HEK293 (cell line): ENCODE data around the gene HDDC2.
A peak's percentile ranks its signal among the peaks of the same experiment; 100 is the strongest.

Experiments used
- CTCF ChIA-PET: fragments of 350-600 bp; formaldehyde crosslinking; extraction: SDS; loops from one replicate; lab custom pipeline; 2021; ENCODE audit warnings: antibody characterized with exemption; lab: Yijun Ruan, JAX
- POLR2A ChIA-PET: fragments of 300-600 bp; formaldehyde crosslinking; extraction: SDS; loops from one replicate; lab custom pipeline; 2020; ENCODE audit warnings: antibody characterized with exemption, inconsistent platforms; lab: Yijun Ruan, JAX
- H3K27ac ChIP-seq: fragments of 200-500 bp; sonication (Bioruptor generic); 2 replicates; pipeline ENCODE4 v1.5.1; 2014; ENCODE audit warnings: low read depth, low read length, control low read depth, inconsistent platforms; ENCODE audit errors: extremely low read depth
- H3K36me3 ChIP-seq, 2 experiments: fragments of 200-500 bp in 1 of 2; sonication (Bioruptor generic) in 1 of 2; 1 replicate in 1 of 2; 2 replicates in 1 of 2; pipeline ENCODE4 v1.5.1; 2014 to 2017; ENCODE audit warnings: inconsistent platforms in 2 of 2, low read length in 2 of 2; ENCODE audit not compliant: control insufficient read depth in 2 of 2, insufficient read depth in 1 of 2
- H3K4me1 ChIP-seq: fragments of 200-500 bp; sonication (Bioruptor generic); 2 replicates; pipeline ENCODE4 v1.5.1; 2014; ENCODE audit warnings: mild to moderate bottlenecking, low read length, inconsistent platforms; ENCODE audit not compliant: control insufficient read depth, insufficient read depth
- H3K4me3 ChIP-seq: 2 replicates; pipeline ENCODE4 v1.5.1; 2011; ENCODE audit warnings: low read depth, mild to moderate bottlenecking, control low read depth, low read length, moderate library complexity
- H3K9me3 ChIP-seq: fragments of 200-500 bp; sonication (Bioruptor generic); 2 replicates; pipeline ENCODE4 v1.5.1; 2014; ENCODE audit warnings: low read depth, low read length, inconsistent platforms; ENCODE audit not compliant: control insufficient read depth, insufficient read depth
- IKZF3 ChIP-seq: fragments of 450-650 bp; IDR thresholded peaks from 2 replicates; pipeline ENCODE4 v1.5.0; 2018; ENCODE audit warnings: missing biosample characterization, mild to moderate bottlenecking, missing genetic modification characterization, moderate library complexity
- KLF1 ChIP-seq: fragments of 450-650 bp; formaldehyde crosslinking; IDR thresholded peaks from 2 replicates; pipeline ENCODE4 v1.5.1; 2016; ENCODE audit warnings: missing biosample characterization, missing genetic modification characterization
- TCF7L2 ChIP-seq: IDR thresholded peaks from 2 replicates; pipeline ENCODE4 v1.6.1; 2011; ENCODE audit warnings: low read depth, mild to moderate bottlenecking, inconsistent platforms, low read length, moderate library complexity, borderline replicate concordance
- WT1 ChIP-seq: fragments of 450-650 bp; formaldehyde crosslinking; IDR thresholded peaks from 2 replicates; pipeline ENCODE4 v1.5.1; 2016; ENCODE audit warnings: missing biosample characterization, missing genetic modification characterization
- ZNF112 ChIP-seq: fragments of 450-650 bp; formaldehyde crosslinking; IDR thresholded peaks from 2 replicates; pipeline ENCODE4 v1.5.0; 2017; ENCODE audit warnings: missing biosample characterization, missing genetic modification characterization
- ZNF121 ChIP-seq: fragments of 450-650 bp; formaldehyde crosslinking; IDR thresholded peaks from 2 replicates; pipeline ENCODE4 v1.5.1; 2016; ENCODE audit warnings: missing biosample characterization, missing genetic modification characterization
- ZNF138 ChIP-seq: fragments of 450-650 bp; formaldehyde crosslinking; IDR thresholded peaks from 2 replicates; pipeline ENCODE4 v1.5.1; 2016; ENCODE audit warnings: missing biosample characterization, missing genetic modification characterization, borderline replicate concordance
- ZNF157 ChIP-seq: fragments of 450-650 bp; formaldehyde crosslinking; IDR thresholded peaks from 2 replicates; pipeline ENCODE4 v1.5.1; 2016; ENCODE audit warnings: missing biosample characterization, missing genetic modification characterization
- ZNF221 ChIP-seq: fragments of 450-650 bp; formaldehyde crosslinking; IDR thresholded peaks from 2 replicates; pipeline ENCODE4 v1.5.1; 2017; ENCODE audit warnings: missing biosample characterization, missing genetic modification characterization, borderline replicate concordance
- ZNF335 ChIP-seq: fragments of 450-650 bp; formaldehyde crosslinking; conservative IDR thresholded peaks from 2 replicates; pipeline ENCODE4 v1.5.1; 2016; ENCODE audit warnings: missing biosample characterization, missing genetic modification characterization
- ZNF416 ChIP-seq: fragments of 450-650 bp; formaldehyde crosslinking; IDR thresholded peaks from 2 replicates; pipeline ENCODE4 v1.5.1; 2016; ENCODE audit warnings: missing biosample characterization, missing genetic modification characterization
- ZNF555 ChIP-seq: fragments of 450-650 bp; formaldehyde crosslinking; conservative IDR thresholded peaks from 2 replicates; pipeline ENCODE4 v1.5.1; 2017; ENCODE audit warnings: missing biosample characterization, mild to moderate bottlenecking, missing genetic modification characterization, inconsistent platforms
- ZNF677 ChIP-seq: fragments of 450-650 bp; IDR thresholded peaks from 2 replicates; pipeline ENCODE4 v1.5.0; 2018; ENCODE audit warnings: missing biosample characterization, mild to moderate bottlenecking, missing genetic modification characterization, moderate library complexity
- ZNF707 ChIP-seq: fragments of 450-650 bp; formaldehyde crosslinking; IDR thresholded peaks from 2 replicates; pipeline ENCODE4 v1.5.1; 2016; ENCODE audit warnings: missing biosample characterization, missing genetic modification characterization
- ZSCAN23 ChIP-seq: fragments of 450-650 bp; formaldehyde crosslinking; IDR thresholded peaks from 2 replicates; pipeline ENCODE4 v1.5.1; 2016; ENCODE audit warnings: missing biosample characterization, missing genetic modification characterization
- TF ChIP-seq, protein P1 (sequence below): fragments of 450-650 bp; formaldehyde crosslinking; IDR thresholded peaks from 2 replicates; pipeline ENCODE4 v1.5.1; 2017; ENCODE audit warnings: missing biosample characterization, missing genetic modification characterization
- TF ChIP-seq, protein P2 (sequence below): fragments of 450-650 bp; formaldehyde crosslinking; IDR thresholded peaks from 2 replicates; pipeline ENCODE4 v1.5.1; 2017; ENCODE audit warnings: missing biosample characterization, missing genetic modification characterization

Gene HDDC2

DNA sequence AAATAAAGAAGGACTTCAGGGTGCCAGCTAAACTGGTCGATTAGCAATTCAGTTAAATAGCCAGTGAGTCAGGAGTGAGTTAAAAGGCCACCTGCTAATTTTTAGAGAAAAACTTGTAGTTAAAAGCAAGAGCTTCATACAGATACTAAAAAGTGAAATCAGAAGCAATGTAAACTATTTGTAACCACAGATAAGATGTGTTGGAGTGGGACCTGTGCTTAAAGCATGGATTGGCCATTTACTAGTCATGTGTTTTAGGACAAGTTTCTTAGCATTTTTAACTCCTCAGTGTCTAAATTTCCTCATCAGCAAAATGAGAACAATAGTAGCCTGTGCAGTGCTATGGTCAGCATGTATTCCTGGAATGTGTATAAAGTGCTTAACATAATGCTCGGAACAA is 23.8 kb upstream of the HDDC2 start:
- ChIA-PET POLR2A (no interaction called here), CTCF (no interaction called here)
- no peak overlapping the region for H3K27ac ChIP-seq
- H3K9me3 ChIP-seq, result no peaks in the 10 kb centered on the region
- H3K4me3 ChIP-seq, result no peak overlapping the region
- H3K36me3 ChIP-seq, result no peaks in the 10 kb centered on the region
- no peaks in the 10 kb centered on the region for H3K4me1 ChIP-seq
- no peak for TF ChIP-seq ZNF416 (tag by site-specific recombination)
- TF ChIP-seq ZNF707 (tag by site-specific recombination), result no peak
- TF ChIP-seq, protein P1, sequence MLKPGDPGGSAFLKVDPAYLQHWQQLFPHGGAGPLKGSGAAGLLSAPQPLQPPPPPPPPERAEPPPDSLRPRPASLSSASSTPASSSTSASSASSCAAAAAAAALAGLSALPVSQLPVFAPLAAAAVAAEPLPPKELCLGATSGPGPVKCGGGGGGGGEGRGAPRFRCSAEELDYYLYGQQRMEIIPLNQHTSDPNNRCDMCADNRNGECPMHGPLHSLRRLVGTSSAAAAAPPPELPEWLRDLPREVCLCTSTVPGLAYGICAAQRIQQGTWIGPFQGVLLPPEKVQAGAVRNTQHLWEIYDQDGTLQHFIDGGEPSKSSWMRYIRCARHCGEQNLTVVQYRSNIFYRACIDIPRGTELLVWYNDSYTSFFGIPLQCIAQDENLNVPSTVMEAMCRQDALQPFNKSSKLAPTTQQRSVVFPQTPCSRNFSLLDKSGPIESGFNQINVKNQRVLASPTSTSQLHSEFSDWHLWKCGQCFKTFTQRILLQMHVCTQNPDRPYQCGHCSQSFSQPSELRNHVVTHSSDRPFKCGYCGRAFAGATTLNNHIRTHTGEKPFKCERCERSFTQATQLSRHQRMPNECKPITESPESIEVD (tag by site-specific recombination), result 0 out of 2 replicates have a peak, but pooled peaks have one; percentile 12
- TF ChIP-seq ZNF677 (tag by site-specific recombination), result no peak
- no peak for TF ChIP-seq ZNF157 (tag by site-specific recombination)

DNA sequence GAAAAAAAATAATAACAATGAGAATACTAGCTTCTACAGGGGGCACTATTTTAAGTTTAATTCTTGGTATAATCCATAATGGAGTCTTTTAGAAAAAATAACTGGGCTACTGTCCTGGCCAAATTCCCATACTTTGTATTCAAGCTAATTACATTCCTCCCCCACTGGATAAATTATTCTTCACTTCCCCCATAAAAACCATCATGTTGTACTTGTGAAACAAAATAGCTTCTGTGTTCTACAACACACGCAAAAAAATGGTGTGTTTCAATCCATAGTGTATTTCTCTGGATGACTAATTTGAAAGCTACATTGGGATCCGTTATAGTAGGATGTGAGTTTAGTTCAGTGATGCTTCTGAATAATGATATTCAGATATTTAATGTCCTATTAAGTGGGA is 21.6 kb upstream of the HDDC2 start:
- TF ChIP-seq ZNF555 (tag by site-specific recombination), result no peak
- no peak for TF ChIP-seq ZNF121 (tag by site-specific recombination)
- no peak for TF ChIP-seq IKZF3 (tag by site-specific recombination)
- no peak for TF ChIP-seq KLF1 (tag by site-specific recombination)
- TF ChIP-seq ZSCAN23 (tag by site-specific recombination), result no peak
- TF ChIP-seq, all 188 proteins: peak for 0
- CTCF ChIA-PET, result interaction anchor here (0.5 to 3.2 kb wide), 7 partner anchors 9 to 433 kb away, joined by 3 to 18 read pairs (median 3); no protein-coding TSS in a partner anchor
- H3K4me3 ChIP-seq, result no peak overlapping the region
- H3K4me1 ChIP-seq, result no peaks in the 10 kb centered on the region
- H3K9me3 ChIP-seq, result no peaks in the 10 kb centered on the region
- H3K27ac ChIP-seq, result no peak overlapping the region
- POLR2A ChIA-PET, result no interaction called here
- H3K36me3 ChIP-seq, result no peaks in the 10 kb centered on the region

DNA sequence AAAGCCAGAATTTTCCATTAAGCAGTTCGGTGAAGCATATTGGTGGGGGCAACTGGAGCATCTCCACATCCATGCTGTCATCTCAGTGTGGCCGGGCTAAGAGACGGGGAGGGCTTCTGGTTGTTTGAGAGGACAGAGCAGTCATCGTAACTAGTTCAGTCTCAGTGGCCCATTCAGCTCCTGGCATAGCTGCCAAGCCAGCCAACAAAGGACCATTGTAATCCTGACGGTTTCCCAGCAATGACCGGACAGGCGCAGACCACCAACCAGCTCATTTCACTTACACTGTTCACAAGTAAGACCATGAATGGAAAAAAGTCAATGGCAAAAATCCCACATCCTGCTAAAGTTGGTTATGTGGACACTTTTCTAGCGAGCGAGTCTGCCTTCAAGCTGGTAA is 14.9 kb upstream of the HDDC2 start:
- no peak for TF ChIP-seq ZNF221 (tag by site-specific recombination)
- H3K4me1 ChIP-seq, result no peaks in the 10 kb centered on the region
- CTCF ChIA-PET, result interaction anchor here (1.3 to 1.6 kb wide), 4 partner anchors 45 to 448 kb away, joined by 3 to 7 read pairs (median 4); no protein-coding TSS in a partner anchor
- H3K27ac ChIP-seq, result no peak overlapping the region
- POLR2A ChIA-PET, result interaction anchor here (1.4 kb wide), 1 partner anchor 46 kb away, joined by 3 read pairs; no protein-coding TSS in a partner anchor
- H3K36me3 ChIP-seq, result no peaks in the 10 kb centered on the region
- no peaks in the 10 kb centered on the region for H3K9me3 ChIP-seq
- H3K4me3 ChIP-seq, result no peak overlapping the region

DNA sequence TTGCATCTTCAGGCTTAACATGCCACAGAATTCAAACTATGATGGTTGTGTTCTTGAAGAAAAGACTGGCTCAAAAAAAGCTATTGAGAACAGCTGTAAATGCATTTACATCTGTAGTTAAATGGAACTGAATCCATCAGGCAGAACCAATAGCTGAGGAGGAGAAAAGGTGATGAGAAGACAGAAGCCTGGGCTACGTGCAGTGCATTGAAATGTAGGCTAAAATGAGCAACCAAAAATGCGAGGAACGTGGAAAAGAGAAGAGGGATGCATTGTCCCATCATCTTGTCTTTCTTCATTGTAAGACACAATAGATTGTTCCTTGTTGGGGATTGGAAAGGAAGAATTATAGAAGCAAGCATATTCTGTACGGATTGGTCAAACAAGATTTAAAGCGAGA is 13.8 kb upstream of the HDDC2 start:
- H3K4me3 ChIP-seq, result no peak overlapping the region
- CTCF ChIA-PET, result interaction anchor here (0.6 to 5.6 kb wide), 8 partner anchors 17 to 659 kb away, joined by 3 to 52 read pairs (median 4); no protein-coding TSS in a partner anchor
- TF ChIP-seq TCF7L2, result no peak
- no peak for TF ChIP-seq ZNF335 (tag by site-specific recombination)
- TF ChIP-seq ZNF112 (tag by site-specific recombination), result no peak
- TF ChIP-seq, protein P2, sequence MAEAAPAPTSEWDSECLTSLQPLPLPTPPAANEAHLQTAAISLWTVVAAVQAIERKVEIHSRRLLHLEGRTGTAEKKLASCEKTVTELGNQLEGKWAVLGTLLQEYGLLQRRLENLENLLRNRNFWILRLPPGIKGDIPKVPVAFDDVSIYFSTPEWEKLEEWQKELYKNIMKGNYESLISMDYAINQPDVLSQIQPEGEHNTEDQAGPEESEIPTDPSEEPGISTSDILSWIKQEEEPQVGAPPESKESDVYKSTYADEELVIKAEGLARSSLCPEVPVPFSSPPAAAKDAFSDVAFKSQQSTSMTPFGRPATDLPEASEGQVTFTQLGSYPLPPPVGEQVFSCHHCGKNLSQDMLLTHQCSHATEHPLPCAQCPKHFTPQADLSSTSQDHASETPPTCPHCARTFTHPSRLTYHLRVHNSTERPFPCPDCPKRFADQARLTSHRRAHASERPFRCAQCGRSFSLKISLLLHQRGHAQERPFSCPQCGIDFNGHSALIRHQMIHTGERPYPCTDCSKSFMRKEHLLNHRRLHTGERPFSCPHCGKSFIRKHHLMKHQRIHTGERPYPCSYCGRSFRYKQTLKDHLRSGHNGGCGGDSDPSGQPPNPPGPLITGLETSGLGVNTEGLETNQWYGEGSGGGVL, result no peak
- TF ChIP-seq ZNF138 (tag by site-specific recombination), result no peak
- no peak for TF ChIP-seq WT1
- no peaks in the 10 kb centered on the region for H3K4me1 ChIP-seq
- POLR2A ChIA-PET, result interaction anchor here (1.4 kb wide), 1 partner anchor 47 kb away, joined by 3 read pairs; no protein-coding TSS in a partner anchor
- no peaks in the 10 kb centered on the region for H3K36me3 ChIP-seq
- H3K27ac ChIP-seq, result no peak overlapping the region
- H3K9me3 ChIP-seq, result no peaks in the 10 kb centered on the region
